ENCODE results near the gene TARP.
"Not testable (repeated sequence)": the region's sequence is repeated elsewhere in the genome, so short reads cannot be mapped to it uniquely, and the experiment has no call there.

DNA sequence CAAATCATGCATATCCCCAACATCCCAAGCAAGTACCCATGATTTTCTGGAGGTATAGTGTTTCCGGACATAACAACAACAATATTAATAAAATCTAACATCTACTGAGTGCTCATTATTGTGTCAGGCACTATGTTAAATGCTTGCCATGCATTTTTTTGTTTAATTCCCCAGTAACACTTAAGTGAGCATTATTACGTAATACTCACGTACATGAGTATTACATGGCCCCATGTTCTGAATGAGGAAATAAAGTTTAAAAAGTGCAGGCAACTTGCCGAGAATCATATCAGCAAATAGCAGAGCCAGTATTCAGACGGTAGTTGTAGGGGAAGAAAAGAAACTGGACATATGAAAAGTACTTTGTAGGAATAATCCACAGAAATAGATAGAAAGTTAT, 30.1 kb downstream of the TARP start:
- TF ChIP-seq, protein P1, sequence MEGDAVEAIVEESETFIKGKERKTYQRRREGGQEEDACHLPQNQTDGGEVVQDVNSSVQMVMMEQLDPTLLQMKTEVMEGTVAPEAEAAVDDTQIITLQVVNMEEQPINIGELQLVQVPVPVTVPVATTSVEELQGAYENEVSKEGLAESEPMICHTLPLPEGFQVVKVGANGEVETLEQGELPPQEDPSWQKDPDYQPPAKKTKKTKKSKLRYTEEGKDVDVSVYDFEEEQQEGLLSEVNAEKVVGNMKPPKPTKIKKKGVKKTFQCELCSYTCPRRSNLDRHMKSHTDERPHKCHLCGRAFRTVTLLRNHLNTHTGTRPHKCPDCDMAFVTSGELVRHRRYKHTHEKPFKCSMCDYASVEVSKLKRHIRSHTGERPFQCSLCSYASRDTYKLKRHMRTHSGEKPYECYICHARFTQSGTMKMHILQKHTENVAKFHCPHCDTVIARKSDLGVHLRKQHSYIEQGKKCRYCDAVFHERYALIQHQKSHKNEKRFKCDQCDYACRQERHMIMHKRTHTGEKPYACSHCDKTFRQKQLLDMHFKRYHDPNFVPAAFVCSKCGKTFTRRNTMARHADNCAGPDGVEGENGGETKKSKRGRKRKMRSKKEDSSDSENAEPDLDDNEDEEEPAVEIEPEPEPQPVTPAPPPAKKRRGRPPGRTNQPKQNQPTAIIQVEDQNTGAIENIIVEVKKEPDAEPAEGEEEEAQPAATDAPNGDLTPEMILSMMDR (IDR thresholded peaks at IDR 0.05): not testable (repeated sequence)
- not testable (repeated sequence) for TF ChIP-seq EP300 (IDR thresholded peaks at IDR 0.05)

Data from tibial nerve (tissue), 4 donors.